HG03196 (cell line): ENCODE measurements around the gene FKRP.
"Not testable (repeated sequence)": the region's sequence is repeated elsewhere in the genome, so short reads cannot be mapped to it uniquely, and the experiment has no call there.

Source experiments
- ATAC-seq: cut with Tn5 transposase; IDR thresholded peaks from one replicate; pipeline ENCODE4 v1.9.1; 2021; ENCODE audit not compliant: unreplicated experiment

FKRP gene

GRCh38 chr19:46756544-46756888, 10.7 kb downstream of the FKRP start:
- no peak for ATAC-seq

GRCh38 chr19:46759206-46759605, 13.3 kb downstream of the FKRP start:
- ATAC-seq = no peak

GRCh38 chr19:46759817-46760333, 14.0 kb downstream of the FKRP start:
- ATAC-seq = no peak

GRCh38 chr19:46760363-46760762, 14.5 kb downstream of the FKRP start:
- ATAC-seq = no peak

GRCh38 chr19:46760897-46761296, 15.0 kb downstream of the FKRP start:
- ATAC-seq = not testable (repeated sequence)

GRCh38 chr19:46761418-46761831, 15.6 kb downstream of the FKRP start:
- ATAC-seq = no peak

- no peak for ATAC-seq
These were observed 16.5 kb downstream of the FKRP start for GRCh38 chr19:46762245-46762890.

GRCh38 chr19:46764817-46765291, 19.0 kb downstream of the FKRP start:
- no peak for ATAC-seq

- no peak for ATAC-seq
These were observed 20.9 kb downstream of the FKRP start for GRCh38 chr19:46766569-46767317.

- ATAC-seq = not testable (repeated sequence)
These were observed 22.9 kb downstream of the FKRP start for GRCh38 chr19:46768746-46769145.

GRCh38 chr19:46772170-46773017, 26.5 kb downstream of the FKRP start:
- ATAC-seq = no peak

- no peak for ATAC-seq
These were observed 27.2 kb downstream of the FKRP start for GRCh38 chr19:46773018-46773399.

GRCh38 chr19:46775642-46776258, 29.9 kb downstream of the FKRP start:
- ATAC-seq = no peak

GRCh38 chr19:46776927-46777911, 31.4 kb downstream of the FKRP start:
- no peak for ATAC-seq

GRCh38 chr19:46777956-46778645, 32.2 kb downstream of the FKRP start:
- not testable (repeated sequence) for ATAC-seq

GRCh38 chr19:46782355-46783019, 36.6 kb downstream of the FKRP start:
- no peak for ATAC-seq

- ATAC-seq = no peak
These were observed 37.8 kb downstream of the FKRP start for GRCh38 chr19:46783670-46784069.

- no peak for ATAC-seq
These were observed 38.6 kb downstream of the FKRP start for GRCh38 chr19:46784262-46785053.
